Rectal smooth muscle tissue (tissue), 1 donor: ENCODE results near the gene MS4A5.

Source experiments
- H3K27ac ChIP-seq: one replicate; pipeline ENCODE4 v1.7.0; 2013; ENCODE audit warnings: low read depth, low read length, inconsistent platforms
- H3K27me3 ChIP-seq: one replicate; pipeline ENCODE4 v1.7.0; 2013; ENCODE audit warnings: low read length; ENCODE audit not compliant: control insufficient read depth, insufficient read depth
- H3K36me3 ChIP-seq: one replicate; pipeline ENCODE4 v1.7.0; 2013; ENCODE audit warnings: low read length; ENCODE audit not compliant: control insufficient read depth, insufficient read depth
- H3K4me1 ChIP-seq: one replicate; pipeline ENCODE4 v1.7.0; 2013; ENCODE audit warnings: low read length; ENCODE audit not compliant: control insufficient read depth, insufficient read depth
- H3K4me3 ChIP-seq: one replicate; pipeline ENCODE4 v1.7.0; 2013; ENCODE audit warnings: low read length
- H3K9ac ChIP-seq: one replicate; pipeline ENCODE4 v1.7.0; 2013; ENCODE audit warnings: low read length

Gene MS4A5

DNA sequence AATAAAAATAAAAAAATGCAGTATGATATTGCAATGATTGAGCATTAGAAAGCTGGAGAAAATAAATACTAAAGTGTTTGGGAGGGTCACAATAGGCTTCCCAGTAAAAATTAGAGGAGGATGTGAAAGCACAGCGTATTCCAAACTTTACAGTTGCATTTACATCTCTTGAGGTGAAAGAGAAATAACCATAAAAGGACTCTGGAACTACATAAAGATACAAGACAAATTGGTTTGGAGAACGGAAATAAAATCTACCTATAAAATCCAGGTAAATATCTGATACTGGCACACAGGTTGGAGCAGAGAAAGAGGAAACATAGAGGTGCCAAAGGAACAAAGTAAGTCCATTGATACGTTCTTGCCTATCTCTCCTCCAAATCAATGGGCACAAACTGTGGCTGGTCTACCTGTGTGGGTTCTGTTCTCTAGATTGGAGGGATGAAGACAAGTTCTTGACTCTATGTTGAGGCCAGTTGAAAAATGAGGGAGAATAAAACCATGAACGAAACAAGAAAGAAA lies 63.2 kb downstream of the MS4A5 start, which contains the start of gene MS4A12:
Gene MS4A12 (plus strand): TSS at position 291 of the 522 bp plus-strand sequence. CDS start 4,541 bp downstream, outside the sequence.
- H3K27ac ChIP-seq: no peak within 1 kb of the TSS
- H3K4me1 ChIP-seq: no peaks in the 10 kb centered on the region
- H3K4me3 ChIP-seq: no peak within 1 kb of the TSS
- no peaks in the 10 kb centered on the region for H3K27me3 ChIP-seq
- no peaks in the 10 kb centered on the region for H3K36me3 ChIP-seq
- H3K9ac ChIP-seq: no peak within 1 kb of the TSS

DNA sequence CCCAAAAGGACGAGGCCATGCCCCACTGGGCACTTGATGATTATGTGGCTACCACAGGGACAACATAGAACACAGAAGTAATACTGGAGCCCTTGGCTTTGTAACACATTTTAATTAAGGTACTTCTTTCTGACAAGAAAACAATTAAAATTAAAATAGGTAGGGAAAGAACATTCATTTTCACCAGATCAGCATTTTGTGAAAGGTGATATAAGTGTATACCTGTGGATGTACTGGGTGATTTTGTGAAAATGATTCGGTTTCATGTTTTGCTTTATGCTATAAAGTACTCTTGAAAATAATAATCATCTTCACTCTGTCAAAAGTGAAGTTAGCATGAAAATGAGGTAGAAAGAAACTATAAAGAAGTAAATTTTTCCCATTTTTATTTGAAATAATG lies 64.1 kb downstream of the MS4A5 start:
- H3K4me3 ChIP-seq: no peak overlapping the region
- H3K4me1 ChIP-seq: no peaks in the 10 kb centered on the region
- no peaks in the 10 kb centered on the region for H3K36me3 ChIP-seq
- H3K27ac ChIP-seq: no peak overlapping the region
- no peaks in the 10 kb centered on the region for H3K27me3 ChIP-seq
- H3K9ac ChIP-seq: no peak overlapping the region
